ENCODE data around the gene ARHGAP6. TPM values are rescaled to one million over a fixed set of nuclear protein-coding genes. Genes with fewer than 3 reads are reported as not detected.

The ARHGAP6 gene
- total and polyA plus RNA-seq, 9 of the 15 experiments (the other 6 are each of a cell fraction or from before 2014, with no cell fraction given) = 12.5 to 63.6 (median 41.8) TPM

GRCh38 chrX:11437642-11438379 is 227.9 kb downstream of the ARHGAP6 start (continued):
- TF ChIP-seq TEAD1 (CRISPR knock-in tag; IDR thresholded peaks at IDR 0.05) = no peak
- no peak for TF ChIP-seq CREBBP (IDR thresholded peaks at IDR 0.05; ENCODE audit: low read depth, low read length)
- TF ChIP-seq JUND (IDR thresholded peaks at IDR 0.05; ENCODE audit: borderline replicate concordance, low read depth, low read length) = peak; percentile 59
- no peak; the same call in 2 of the 3 replicates for TF ChIP-seq JUND (tag; IDR thresholded peaks at IDR 0.05; ENCODE audit: borderline replicate concordance, low read depth, low read length)
- no peak for TF ChIP-seq NFE2 (IDR thresholded peaks at IDR 0.05; ENCODE audit: low read depth)
- TF ChIP-seq, protein P1, sequence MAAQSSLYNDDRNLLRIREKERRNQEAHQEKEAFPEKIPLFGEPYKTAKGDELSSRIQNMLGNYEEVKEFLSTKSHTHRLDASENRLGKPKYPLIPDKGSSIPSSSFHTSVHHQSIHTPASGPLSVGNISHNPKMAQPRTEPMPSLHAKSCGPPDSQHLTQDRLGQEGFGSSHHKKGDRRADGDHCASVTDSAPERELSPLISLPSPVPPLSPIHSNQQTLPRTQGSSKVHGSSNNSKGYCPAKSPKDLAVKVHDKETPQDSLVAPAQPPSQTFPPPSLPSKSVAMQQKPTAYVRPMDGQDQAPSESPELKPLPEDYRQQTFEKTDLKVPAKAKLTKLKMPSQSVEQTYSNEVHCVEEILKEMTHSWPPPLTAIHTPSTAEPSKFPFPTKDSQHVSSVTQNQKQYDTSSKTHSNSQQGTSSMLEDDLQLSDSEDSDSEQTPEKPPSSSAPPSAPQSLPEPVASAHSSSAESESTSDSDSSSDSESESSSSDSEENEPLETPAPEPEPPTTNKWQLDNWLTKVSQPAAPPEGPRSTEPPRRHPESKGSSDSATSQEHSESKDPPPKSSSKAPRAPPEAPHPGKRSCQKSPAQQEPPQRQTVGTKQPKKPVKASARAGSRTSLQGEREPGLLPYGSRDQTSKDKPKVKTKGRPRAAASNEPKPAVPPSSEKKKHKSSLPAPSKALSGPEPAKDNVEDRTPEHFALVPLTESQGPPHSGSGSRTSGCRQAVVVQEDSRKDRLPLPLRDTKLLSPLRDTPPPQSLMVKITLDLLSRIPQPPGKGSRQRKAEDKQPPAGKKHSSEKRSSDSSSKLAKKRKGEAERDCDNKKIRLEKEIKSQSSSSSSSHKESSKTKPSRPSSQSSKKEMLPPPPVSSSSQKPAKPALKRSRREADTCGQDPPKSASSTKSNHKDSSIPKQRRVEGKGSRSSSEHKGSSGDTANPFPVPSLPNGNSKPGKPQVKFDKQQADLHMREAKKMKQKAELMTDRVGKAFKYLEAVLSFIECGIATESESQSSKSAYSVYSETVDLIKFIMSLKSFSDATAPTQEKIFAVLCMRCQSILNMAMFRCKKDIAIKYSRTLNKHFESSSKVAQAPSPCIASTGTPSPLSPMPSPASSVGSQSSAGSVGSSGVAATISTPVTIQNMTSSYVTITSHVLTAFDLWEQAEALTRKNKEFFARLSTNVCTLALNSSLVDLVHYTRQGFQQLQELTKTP (IDR thresholded peaks at IDR 0.05; ENCODE audit: low read depth in 1 of 2, partially characterized antibody in 2 of 2) = peak in 1 of 2 experiments; percentile 26
- TF ChIP-seq, protein P2, sequence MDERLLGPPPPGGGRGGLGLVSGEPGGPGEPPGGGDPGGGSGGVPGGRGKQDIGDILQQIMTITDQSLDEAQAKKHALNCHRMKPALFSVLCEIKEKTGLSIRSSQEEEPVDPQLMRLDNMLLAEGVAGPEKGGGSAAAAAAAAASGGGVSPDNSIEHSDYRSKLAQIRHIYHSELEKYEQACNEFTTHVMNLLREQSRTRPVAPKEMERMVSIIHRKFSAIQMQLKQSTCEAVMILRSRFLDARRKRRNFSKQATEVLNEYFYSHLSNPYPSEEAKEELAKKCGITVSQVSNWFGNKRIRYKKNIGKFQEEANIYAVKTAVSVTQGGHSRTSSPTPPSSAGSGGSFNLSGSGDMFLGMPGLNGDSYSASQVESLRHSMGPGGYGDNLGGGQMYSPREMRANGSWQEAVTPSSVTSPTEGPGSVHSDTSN (CRISPR knock-in tag; IDR thresholded peaks at IDR 0.05; ENCODE audit: low read depth) = no peak
- TF ChIP-seq, protein P2 (tag; conservative IDR thresholded peaks at IDR 0.05; ENCODE audit: low read depth) = no peak
- no peak for TF ChIP-seq DEAF1 (CRISPR knock-in tag; IDR thresholded peaks at IDR 0.05)
- TF ChIP-seq ZNF592 (IDR thresholded peaks at IDR 0.05) = no peak
- TF ChIP-seq GABPB2 (CRISPR knock-in tag; conservative IDR thresholded peaks at IDR 0.05) = no peak
- no peak for TF ChIP-seq ZNF431 (CRISPR knock-in tag; IDR thresholded peaks at IDR 0.05)
- no peak for TF ChIP-seq GTF2A2 (tag; IDR thresholded peaks at IDR 0.05)
- no peak for TF ChIP-seq NFE2L1 (tag; IDR thresholded peaks at IDR 0.05; ENCODE audit: borderline replicate concordance, low read depth)
